ENCODE measurements around the gene MIP. TPM values are rescaled to one million over a fixed set of nuclear protein-coding genes. Genes with fewer than 3 reads are reported as not detected.
A peak's percentile ranks its signal among the peaks of the same experiment; 100 is the strongest.
"Not testable (repeated sequence)": the region's sequence is repeated elsewhere in the genome, so short reads cannot be mapped to it uniquely, and the experiment has no call there.

Gene MIP
- total RNA-seq, 2 donors from 2014 or later = 0.50 TPM; not detected in 1

DNA sequence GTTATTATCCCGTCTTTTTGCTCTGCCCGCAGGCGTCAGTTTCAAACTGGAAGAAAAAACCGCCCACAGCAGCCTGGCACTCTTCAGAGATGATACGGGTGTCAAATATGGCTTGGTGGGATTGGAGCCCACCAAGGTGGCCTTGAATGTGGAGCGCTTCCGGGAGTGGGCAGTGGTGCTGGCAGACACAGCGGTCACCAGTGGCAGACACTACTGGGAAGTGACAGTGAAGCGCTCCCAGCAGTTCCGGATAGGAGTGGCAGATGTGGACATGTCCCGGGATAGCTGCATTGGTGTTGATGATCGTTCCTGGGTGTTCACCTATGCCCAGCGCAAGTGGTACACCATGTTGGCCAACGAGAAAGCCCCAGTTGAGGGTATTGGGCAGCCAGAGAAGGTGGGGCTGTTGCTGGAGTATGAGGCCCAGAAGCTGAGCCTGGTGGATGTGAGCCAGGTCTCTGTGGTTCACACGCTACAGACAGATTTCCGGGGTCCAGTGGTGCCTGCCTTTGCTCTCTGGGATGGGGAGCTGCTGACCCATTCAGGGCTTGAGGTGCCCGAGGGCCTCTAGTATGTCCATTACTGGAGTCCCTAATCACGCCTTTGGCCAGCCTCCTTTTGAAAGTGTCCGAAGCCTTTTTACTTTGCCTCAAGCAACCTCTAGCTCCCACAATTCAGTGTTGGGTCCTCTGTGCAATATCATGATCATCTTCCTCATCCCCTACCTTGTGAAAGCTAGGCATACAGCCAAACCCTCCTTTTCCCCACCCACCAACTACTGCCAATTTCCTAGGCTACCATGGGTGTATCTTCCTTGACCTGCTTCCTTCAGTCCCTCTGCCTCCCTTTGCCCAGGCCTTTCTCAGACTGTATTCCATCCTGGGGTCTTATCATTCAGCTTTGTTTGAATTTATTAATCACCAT, 14.8 kb upstream of the MIP start:
- DNase-seq (peak; percentile 60), ATAC-seq (peak; percentile 52 to 60)
- intact Hi-C loops (cut with DNase I) = loop anchor here in 1 of 2 donors (5.0 kb wide), 1 partner anchor 277 kb away; no protein-coding TSS in a partner anchor

DNA sequence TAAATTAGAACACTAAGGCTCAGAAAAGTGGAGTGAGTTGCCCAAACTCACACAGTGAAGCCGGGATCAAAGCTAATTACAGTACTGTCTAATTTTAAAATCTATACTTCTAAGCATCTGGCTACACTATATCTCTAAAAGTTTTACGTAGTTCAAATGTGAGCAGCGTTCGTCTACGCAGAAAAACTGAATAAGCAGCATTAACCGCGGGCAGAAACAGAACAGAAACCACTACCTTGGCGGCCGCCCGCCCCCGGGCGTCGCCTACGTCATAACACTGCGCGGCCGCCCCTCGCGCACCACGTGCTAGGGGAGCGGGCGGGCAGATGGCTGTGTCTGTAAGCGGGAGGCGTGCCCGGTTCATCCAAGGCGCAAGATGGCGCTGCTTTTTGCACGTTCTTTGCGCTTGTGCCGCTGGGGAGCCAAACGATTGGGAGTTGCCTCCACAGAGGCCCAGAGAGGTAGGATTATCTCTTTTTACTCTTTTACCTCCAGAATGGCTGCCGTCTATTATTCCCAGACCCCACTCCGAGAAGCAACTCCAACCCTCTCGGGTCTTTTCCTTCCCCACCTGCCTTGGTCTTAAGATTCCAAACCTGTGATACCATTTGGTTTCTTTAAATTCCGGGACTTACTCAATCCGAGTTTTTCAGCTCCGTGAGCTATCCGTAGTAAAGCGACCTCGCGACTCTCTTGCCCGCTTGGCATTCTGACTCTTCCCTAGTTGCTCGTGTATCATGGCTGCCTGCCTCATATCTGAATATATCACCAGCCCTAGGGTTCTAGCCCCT, 14.0 kb upstream of the MIP start, which contains the start of gene SPRYD4:
TSS of gene SPRYD4 (plus strand) at position 363 of the 791 bp plus-strand sequence. CDS start at position 377, 14 bp downstream.
- intact Hi-C loops (cut with DNase I) = loop anchor here in 1 of 2 donors (5.0 kb wide), 1 partner anchor 276 kb away; no protein-coding TSS in a partner anchor
- peak; percentile 98 to 99 for ATAC-seq

DNA sequence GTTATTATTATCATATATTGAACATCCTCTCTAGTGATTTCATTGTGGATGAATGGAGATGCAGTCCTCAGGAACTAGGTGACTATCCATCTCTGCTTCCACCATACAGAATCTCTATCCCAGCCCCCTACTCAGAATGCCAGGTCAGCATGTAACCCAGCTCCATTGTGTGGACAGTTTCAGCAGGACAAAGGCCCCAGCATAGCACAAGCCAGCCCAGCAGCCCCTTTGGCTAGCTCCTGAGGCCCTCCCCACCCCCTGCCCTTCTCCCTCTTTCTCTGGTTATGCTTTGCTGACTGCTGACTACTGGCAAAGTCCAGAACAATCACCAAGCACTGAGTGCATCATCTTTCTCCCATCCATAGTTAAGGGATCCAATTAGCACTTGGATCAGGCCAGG, 8.1 kb upstream of the MIP start:
- DNase-seq (no peak), ATAC-seq (no peak)
- intact Hi-C loops (cut with DNase I) = loop anchor here in 1 of 2 donors (5.0 kb wide), 1 partner anchor 105 kb away; no protein-coding TSS in a partner anchor

More for the DNA sequence above, 14.0 kb upstream of the MIP start, which contains the start of gene SPRYD4:
- peak; percentile 95 for DNase-seq

GRCh38 chr12:56461235-56462159, 7.0 kb upstream of the MIP start:
- ATAC-seq (no peak), DNase-seq (no peak)
- intact Hi-C loops (cut with DNase I) = loop anchor here in 1 of 2 donors (5.0 kb wide), 1 partner anchor 104 kb away; no protein-coding TSS in a partner anchor

DNA sequence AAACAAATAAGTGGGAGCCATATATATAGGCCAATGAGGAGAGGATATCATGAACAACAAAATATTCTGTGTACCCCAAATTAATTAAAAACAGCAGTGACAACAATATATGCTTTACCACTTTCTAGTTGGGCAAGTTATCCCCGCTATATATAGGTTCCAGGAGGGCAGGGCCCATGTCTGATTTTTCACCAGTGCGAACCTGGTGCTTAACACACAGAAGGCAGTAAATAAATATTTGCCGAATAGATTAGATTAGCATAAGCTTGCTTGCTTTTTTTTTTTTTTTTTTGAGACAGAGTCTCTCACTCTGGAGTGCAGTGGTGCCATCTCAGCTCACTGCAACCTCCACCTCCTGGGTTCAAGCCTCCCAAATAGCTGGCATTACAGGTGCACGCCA, 3.4 kb upstream of the MIP start:
- ATAC-seq = no peak
- intact Hi-C loops (cut with DNase I) = loop anchor here in 1 of 2 donors (10.0 kb wide), 1 partner anchor 123 kb away; the partner anchor contains the start of genes IL23A and PAN2
- no peak for DNase-seq

DNA sequence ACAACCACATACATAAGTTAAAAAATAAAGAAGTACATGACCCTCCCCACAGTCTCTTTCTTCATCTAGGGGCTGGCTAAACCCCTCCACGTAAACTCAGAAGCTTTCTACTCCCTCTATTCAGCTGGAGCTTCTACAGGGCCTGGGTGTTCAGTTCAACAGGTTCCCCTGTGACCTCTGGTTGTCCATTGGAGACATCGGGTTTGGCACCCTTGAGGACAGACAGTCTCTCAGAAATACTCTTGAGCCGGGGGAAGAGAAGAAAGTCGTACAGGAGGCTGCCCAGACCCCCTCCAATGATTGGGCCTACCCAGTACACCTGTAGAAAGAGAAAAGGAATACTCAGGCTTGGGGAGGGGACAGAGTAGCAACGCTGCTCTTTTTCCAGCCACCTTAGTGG, 3.3 kb downstream of the MIP start:
- ATAC-seq (no peak), DNase-seq (no peak)
- intact Hi-C loops (cut with DNase I) = loop anchor here in 1 of 2 donors (10.0 kb wide), 1 partner anchor 116 kb away; the partner anchor contains the start of genes IL23A and PAN2

DNA sequence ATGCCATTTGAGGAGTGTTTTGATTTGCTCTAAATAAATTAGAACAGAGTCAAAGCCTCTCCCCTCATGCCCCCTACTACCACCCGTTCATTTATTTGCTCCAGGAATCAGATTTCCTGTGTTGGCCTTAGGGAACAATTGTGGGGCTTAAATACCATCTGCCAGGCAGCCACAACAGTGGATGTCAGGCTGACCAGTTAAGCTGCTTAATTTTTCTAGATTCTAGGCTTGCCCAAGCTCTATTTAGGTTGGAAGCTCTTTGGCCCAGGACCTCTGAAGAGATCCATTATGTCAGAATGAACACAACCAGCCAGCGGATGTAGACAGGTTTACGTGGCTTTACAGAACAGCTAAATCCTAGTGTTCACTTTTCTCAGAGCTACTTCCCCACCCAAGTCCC, 4.2 kb downstream of the MIP start:
- intact Hi-C loops (cut with DNase I) = loop anchor here in 1 of 2 donors (10.0 kb wide), 1 partner anchor 115 kb away; the partner anchor contains the start of genes IL23A and PAN2
- DNase-seq = no peak
- no peak for ATAC-seq

DNA sequence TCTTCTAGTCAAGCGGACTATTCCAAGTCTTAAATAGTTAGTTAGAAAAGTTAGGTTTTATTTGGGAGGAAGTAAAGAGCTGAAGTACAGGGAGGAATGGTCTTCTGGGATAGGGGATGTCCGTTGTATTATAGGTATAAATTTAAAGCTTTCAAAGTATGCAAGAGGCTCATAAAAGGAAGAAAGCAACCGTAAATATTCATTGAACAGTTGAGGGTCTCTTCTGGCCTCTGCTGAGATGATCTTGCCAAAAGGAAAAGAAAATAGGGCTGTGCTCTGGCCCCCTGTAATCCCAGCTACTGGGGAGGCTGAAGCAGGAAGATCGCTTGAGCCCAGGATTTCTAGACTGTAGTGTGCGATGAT, 4.9 kb downstream of the MIP start:
- intact Hi-C loops (cut with DNase I) = no loop called here
- DNase-seq (no peak), ATAC-seq (no peak)

- DNase-seq (peak; percentile 90), ATAC-seq (peak; percentile 99)
- intact Hi-C loops (cut with DNase I) = no loop called here
Measured at GRCh38 chr12:56448860-56449621, 5.4 kb downstream of the MIP start, which contains the start of gene TIMELESS. Gene TIMELESS, minus strand, starts transcription at chr12:56449426. Its CDS starts 15,256 bp downstream, at chr12:56434170.

GRCh38 chr12:56443208-56443607, 11.2 kb downstream of the MIP start:
- ATAC-seq; intact Hi-C loops (cut with DNase I); DNase-seq: not testable (repeated sequence)

- intact Hi-C loops (cut with DNase I) = no loop called here
- DNase-seq (no peak), ATAC-seq (no peak)
Measured at GRCh38 chr12:56437430-56438176, 16.9 kb downstream of the MIP start.

DNA sequence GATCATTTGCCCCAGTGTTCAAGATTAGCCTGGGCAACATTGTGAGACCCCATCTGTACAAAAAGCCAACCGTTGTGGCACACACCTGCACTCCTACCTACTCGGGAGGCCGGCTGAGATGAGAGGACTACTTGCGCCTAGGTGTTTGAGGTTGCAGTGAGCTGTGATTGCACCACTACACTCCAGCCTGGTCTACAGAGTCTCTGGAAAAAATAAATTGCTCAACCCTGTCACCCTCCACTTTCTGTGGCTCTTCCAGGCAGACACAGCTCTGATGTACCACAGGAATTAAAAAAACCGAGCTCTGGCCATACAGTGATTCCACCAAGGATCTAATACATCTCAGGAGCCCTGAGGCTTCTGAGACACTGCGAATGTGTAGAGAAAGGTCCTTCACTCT, 19.6 kb downstream of the MIP start:
- DNase-seq (no peak), ATAC-seq (no peak)
- intact Hi-C loops (cut with DNase I) = no loop called here

GRCh38 chr12:56431850-56432249, 22.6 kb downstream of the MIP start:
- DNase-seq (no peak), ATAC-seq (no peak)
- intact Hi-C loops (cut with DNase I) = no loop called here

GRCh38 chr12:56431288-56431687, 23.2 kb downstream of the MIP start:
- intact Hi-C loops (cut with DNase I) = no loop called here
- no peak for DNase-seq
- ATAC-seq = no peak

- intact Hi-C loops (cut with DNase I) = no loop called here
- ATAC-seq (no peak), DNase-seq (no peak)
Measured at GRCh38 chr12:56425940-56426438, 28.5 kb downstream of the MIP start.

- no peak for ATAC-seq
- no peak for DNase-seq
- intact Hi-C loops (cut with DNase I) = no loop called here
Measured at GRCh38 chr12:56425193-56425592, 29.3 kb downstream of the MIP start.

DNA sequence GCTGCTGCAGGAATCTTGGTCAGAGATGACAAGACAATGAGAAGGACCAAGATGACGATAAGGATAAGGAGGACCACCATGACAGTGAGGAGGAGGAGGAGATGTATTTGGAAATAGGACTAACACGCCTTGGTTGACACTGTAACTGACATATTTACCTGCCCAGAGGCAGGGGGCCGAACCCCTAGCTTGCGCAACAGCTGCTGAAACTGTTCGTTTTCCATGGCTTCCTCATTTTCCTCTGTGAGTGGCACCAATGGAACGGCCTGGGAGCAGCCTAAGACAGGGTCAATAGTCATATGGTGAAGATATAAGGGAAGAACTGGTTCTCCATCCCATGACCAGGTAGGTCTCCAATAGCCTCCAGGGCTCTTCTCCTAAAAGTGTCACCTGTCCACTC, 34.0 kb downstream of the MIP start:
- ATAC-seq (no peak), DNase-seq (no peak)
- intact Hi-C loops (cut with DNase I) = no loop called here

All from left cardiac atrium (tissue), 4 donors.